ENCODE measurements around the gene IER2. TPM values are rescaled to one million over a fixed set of nuclear protein-coding genes. Genes with fewer than 3 reads are reported as not detected.
A peak's percentile ranks its signal among the peaks of the same experiment; 100 is the strongest.

IER2 gene
- total and polyA plus RNA-seq, 9 of the 15 experiments (the other 6 are each of a cell fraction or from before 2014, with no cell fraction given): 4.5 to 205 (median 23.7) TPM

DNA sequence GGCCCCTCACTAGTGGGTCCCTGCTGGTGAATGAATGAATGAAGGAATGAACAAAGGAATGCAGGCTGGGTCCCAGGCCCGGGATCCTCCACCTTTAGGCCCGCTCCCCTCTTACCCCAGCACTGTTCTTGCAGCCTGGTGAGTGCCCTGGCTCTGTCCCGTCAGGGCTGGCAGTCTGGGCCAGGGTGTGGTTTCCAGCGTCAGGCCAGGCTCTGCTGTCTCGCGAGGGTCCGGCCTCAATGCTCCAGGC lies 47.9 kb upstream of the IER2 start (continued):
- TF ChIP-seq, protein P1, sequence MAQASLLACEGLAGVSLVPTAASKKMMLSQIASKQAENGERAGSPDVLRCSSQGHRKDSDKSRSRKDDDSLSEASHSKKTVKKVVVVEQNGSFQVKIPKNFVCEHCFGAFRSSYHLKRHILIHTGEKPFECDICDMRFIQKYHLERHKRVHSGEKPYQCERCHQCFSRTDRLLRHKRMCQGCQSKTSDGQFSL (CRISPR knock-in tag; IDR thresholded peaks at IDR 0.05): 0 out of 2 replicates have a peak, but pooled peaks have one; percentile 44
- TF ChIP-seq, protein P1 (tag; IDR thresholded peaks at IDR 0.05): no peak
- no peak for TF ChIP-seq KLF1 (tag; IDR thresholded peaks at IDR 0.05)
- no peak for TF ChIP-seq ZNF586 (CRISPR knock-in tag; conservative IDR thresholded peaks at IDR 0.05)
- TF ChIP-seq, protein P2, sequence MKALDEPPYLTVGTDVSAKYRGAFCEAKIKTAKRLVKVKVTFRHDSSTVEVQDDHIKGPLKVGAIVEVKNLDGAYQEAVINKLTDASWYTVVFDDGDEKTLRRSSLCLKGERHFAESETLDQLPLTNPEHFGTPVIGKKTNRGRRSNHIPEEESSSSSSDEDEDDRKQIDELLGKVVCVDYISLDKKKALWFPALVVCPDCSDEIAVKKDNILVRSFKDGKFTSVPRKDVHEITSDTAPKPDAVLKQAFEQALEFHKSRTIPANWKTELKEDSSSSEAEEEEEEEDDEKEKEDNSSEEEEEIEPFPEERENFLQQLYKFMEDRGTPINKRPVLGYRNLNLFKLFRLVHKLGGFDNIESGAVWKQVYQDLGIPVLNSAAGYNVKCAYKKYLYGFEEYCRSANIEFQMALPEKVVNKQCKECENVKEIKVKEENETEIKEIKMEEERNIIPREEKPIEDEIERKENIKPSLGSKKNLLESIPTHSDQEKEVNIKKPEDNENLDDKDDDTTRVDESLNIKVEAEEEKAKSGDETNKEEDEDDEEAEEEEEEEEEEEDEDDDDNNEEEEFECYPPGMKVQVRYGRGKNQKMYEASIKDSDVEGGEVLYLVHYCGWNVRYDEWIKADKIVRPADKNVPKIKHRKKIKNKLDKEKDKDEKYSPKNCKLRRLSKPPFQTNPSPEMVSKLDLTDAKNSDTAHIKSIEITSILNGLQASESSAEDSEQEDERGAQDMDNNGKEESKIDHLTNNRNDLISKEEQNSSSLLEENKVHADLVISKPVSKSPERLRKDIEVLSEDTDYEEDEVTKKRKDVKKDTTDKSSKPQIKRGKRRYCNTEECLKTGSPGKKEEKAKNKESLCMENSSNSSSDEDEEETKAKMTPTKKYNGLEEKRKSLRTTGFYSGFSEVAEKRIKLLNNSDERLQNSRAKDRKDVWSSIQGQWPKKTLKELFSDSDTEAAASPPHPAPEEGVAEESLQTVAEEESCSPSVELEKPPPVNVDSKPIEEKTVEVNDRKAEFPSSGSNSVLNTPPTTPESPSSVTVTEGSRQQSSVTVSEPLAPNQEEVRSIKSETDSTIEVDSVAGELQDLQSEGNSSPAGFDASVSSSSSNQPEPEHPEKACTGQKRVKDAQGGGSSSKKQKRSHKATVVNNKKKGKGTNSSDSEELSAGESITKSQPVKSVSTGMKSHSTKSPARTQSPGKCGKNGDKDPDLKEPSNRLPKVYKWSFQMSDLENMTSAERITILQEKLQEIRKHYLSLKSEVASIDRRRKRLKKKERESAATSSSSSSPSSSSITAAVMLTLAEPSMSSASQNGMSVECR (CRISPR knock-in tag; IDR thresholded peaks at IDR 0.05): peak; percentile 66; the same call in 1 of the 2 replicates
- TF ChIP-seq BRD9 (IDR thresholded peaks at IDR 0.05; ENCODE audit: low read depth, partially characterized antibody): peak; percentile 29
- TF ChIP-seq ZNF668 (CRISPR knock-in tag; IDR thresholded peaks at IDR 0.05): no peak
- TF ChIP-seq POLR2B (IDR thresholded peaks at IDR 0.05; ENCODE audit: low read depth, partially characterized antibody): peak; percentile 81
- TF ChIP-seq MEF2A (IDR thresholded peaks at IDR 0.05; ENCODE audit: control insufficient read depth, low read depth, low read length): no peak
- no peak for TF ChIP-seq ZNF699 (CRISPR knock-in tag; IDR thresholded peaks at IDR 0.05; ENCODE audit: insufficient replicate concordance)
- no peak for TF ChIP-seq CBX5 (IDR thresholded peaks at IDR 0.05; ENCODE audit: borderline replicate concordance, low read depth)
- TF ChIP-seq CEBPG (CRISPR knock-in tag; IDR thresholded peaks at IDR 0.05): 0 out of 2 replicates have a peak, but pooled peaks have one; percentile 1
- no peak for TF ChIP-seq CEBPG (tag; conservative IDR thresholded peaks at IDR 0.05 in 1 of 2, IDR thresholded peaks at IDR 0.05 in 1 of 2)
- no peak for TF ChIP-seq ZNF79 (CRISPR knock-in tag; IDR thresholded peaks at IDR 0.05; ENCODE audit: low read depth)
- TF ChIP-seq, protein P3, sequence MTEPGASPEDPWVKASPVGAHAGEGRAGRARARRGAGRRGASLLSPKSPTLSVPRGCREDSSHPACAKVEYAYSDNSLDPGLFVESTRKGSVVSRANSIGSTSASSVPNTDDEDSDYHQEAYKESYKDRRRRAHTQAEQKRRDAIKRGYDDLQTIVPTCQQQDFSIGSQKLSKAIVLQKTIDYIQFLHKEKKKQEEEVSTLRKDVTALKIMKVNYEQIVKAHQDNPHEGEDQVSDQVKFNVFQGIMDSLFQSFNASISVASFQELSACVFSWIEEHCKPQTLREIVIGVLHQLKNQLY (CRISPR knock-in tag; conservative IDR thresholded peaks at IDR 0.05): 0 out of 4 replicates have a peak, but pooled peaks of 1 of the 2 experiments have one; percentile 12
- TF ChIP-seq, protein P4, sequence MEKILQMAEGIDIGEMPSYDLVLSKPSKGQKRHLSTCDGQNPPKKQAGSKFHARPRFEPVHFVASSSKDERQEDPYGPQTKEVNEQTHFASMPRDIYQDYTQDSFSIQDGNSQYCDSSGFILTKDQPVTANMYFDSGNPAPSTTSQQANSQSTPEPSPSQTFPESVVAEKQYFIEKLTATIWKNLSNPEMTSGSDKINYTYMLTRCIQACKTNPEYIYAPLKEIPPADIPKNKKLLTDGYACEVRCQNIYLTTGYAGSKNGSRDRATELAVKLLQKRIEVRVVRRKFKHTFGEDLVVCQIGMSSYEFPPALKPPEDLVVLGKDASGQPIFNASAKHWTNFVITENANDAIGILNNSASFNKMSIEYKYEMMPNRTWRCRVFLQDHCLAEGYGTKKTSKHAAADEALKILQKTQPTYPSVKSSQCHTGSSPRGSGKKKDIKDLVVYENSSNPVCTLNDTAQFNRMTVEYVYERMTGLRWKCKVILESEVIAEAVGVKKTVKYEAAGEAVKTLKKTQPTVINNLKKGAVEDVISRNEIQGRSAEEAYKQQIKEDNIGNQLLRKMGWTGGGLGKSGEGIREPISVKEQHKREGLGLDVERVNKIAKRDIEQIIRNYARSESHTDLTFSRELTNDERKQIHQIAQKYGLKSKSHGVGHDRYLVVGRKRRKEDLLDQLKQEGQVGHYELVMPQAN (IDR thresholded peaks at IDR 0.05; ENCODE audit: borderline replicate concordance): peak; percentile 45; the same call in 1 of the 2 replicates
- TF ChIP-seq CHD2 (IDR thresholded peaks at IDR 0.05; ENCODE audit: low read depth, low read length): peak; percentile 96
- no peak for TF ChIP-seq ZNF695 (CRISPR knock-in tag; IDR thresholded peaks at IDR 0.05)
- peak; percentile 77; the same call in 1 of the 2 replicates for TF ChIP-seq PHF8 (IDR thresholded peaks at IDR 0.05; ENCODE audit: borderline replicate concordance, low read length)
- no peak for TF ChIP-seq SNIP1 (IDR thresholded peaks at IDR 0.05; ENCODE audit: low read depth)
- TF ChIP-seq CBX1 (IDR thresholded peaks at IDR 0.05; ENCODE audit: low read depth): 0 out of 2 replicates have a peak, but pooled peaks have one; percentile 76
